ENCODE measurements around the gene HBEGF. TPM values are rescaled to one million over a fixed set of nuclear protein-coding genes. Genes with fewer than 3 reads are reported as not detected.

Gene HBEGF
- total and polyA plus RNA-seq, 10 of the 15 experiments (the other 5 are each of a cell fraction or from before 2014, with no cell fraction given): 0.87 to 3.1 (median 2.1) TPM

GRCh38 chr5:140336388-140336787 is 10.0 kb downstream of the HBEGF start:
- H3K4me2 ChIP-seq (ENCODE audit: control insufficient read depth, insufficient read depth): no peak overlapping the region
- no peak for ATAC-seq
- WGBS (ENCODE audit: insufficient coverage, insufficient replicate concordance, low lambda C conversion rate, missing lambda C conversion rate): 59% methylated on average over 5 of the region's 5 CpGs
- SMC1A ChIA-PET (ENCODE audit: uncharacterized antibody, unreplicated experiment): interaction anchor here (1.0 to 2.4 kb wide), 5 partner anchors 8 to 189 kb away, joined by 3 to 10 read pairs (median 4); no protein-coding TSS in a partner anchor
- no peaks in the 10 kb centered on the region for H3K79me2 ChIP-seq (ENCODE audit: control insufficient read depth, insufficient read depth, low read length)
- no peak overlapping the region for H3K27ac ChIP-seq (ENCODE audit: control insufficient read depth, insufficient read depth)
- H3K9me3 ChIP-seq (replicated peaks; ENCODE audit: control insufficient read depth, insufficient read depth, low read length): no peaks in the 10 kb centered on the region
- no peaks in the 10 kb centered on the region for H4K20me1 ChIP-seq (ENCODE audit: control insufficient read depth, insufficient read depth)
- H3K36me3 ChIP-seq (ENCODE audit: control insufficient read depth in 2 of 2, insufficient read depth in 2 of 2, low read length in 1 of 2): no peaks in the 10 kb centered on the region; a peak in 2 of 4 replicates
- CTCF ChIA-PET: interaction anchor here (0.8 to 2.8 kb wide), 4 partner anchors 10 to 92 kb away, joined by 3 to 15 read pairs (median 6); partner anchors contain the start of gene HBEGF
- DNase-seq (ENCODE audit: low read depth, low spot score): no peak
- intact Hi-C loops (cut with micrococcal nuclease; ENCODE audit: unreplicated experiment): no loop called here
- no peaks in the 10 kb centered on the region for H3K27me3 ChIP-seq (replicated peaks in 1 of 2; ENCODE audit: control insufficient read depth in 2 of 2, insufficient read depth in 2 of 2, low read length in 1 of 2)
- POLR2A ChIA-PET: interaction anchor here (0.7 to 2.2 kb wide), 2 partner anchors 9 to 80 kb away, joined by 3 to 8 read pairs; partner anchors contain the start of gene HBEGF
- H2AFZ ChIP-seq (ENCODE audit: control insufficient read depth, low read depth, low read length): no peak overlapping the region
- BruUV-seq (replicated peaks): no TSS peak
- H3K4me3 ChIP-seq: no peak overlapping the region
- RAD21 ChIA-PET (ENCODE audit: unreplicated experiment): no interaction called here
- in situ Hi-C loops (cut with MboI): no loop called here
- no peak for FAIRE-seq
- no peak overlapping the region for H3K9ac ChIP-seq (ENCODE audit: control insufficient read depth, insufficient read depth, low read length)
- H3K4me1 ChIP-seq (ENCODE audit: control insufficient read depth, insufficient read depth, low read length): peaks cover 13% of the 10 kb centered on the region
- TF ChIP-seq CBX5 (IDR thresholded peaks at IDR 0.05; ENCODE audit: low read depth) (no peak), TCF7 (IDR thresholded peaks at IDR 0.05; ENCODE audit: borderline replicate concordance) (no peak), SP1 (IDR thresholded peaks at IDR 0.05; ENCODE audit: low read depth, low read length) (no peak), CHD4 (IDR thresholded peaks at IDR 0.05) (no peak), SKIL (IDR thresholded peaks at IDR 0.05; ENCODE audit: low read depth, poor library complexity, severe bottlenecking) (no peak), SMAD5 (IDR thresholded peaks at IDR 0.05; ENCODE audit: low read depth) (no peak), CBX3 (IDR thresholded peaks at IDR 0.05; ENCODE audit: borderline replicate concordance, low read depth) (no peak), ZNF687 (IDR thresholded peaks at IDR 0.05) (no peak), RCOR1 (conservative IDR thresholded peaks at IDR 0.05; ENCODE audit: low read depth, low read length) (no peak), CHD1 (IDR thresholded peaks at IDR 0.05; ENCODE audit: low read depth, low read length) (no peak)
- TF ChIP-seq, protein P1, sequence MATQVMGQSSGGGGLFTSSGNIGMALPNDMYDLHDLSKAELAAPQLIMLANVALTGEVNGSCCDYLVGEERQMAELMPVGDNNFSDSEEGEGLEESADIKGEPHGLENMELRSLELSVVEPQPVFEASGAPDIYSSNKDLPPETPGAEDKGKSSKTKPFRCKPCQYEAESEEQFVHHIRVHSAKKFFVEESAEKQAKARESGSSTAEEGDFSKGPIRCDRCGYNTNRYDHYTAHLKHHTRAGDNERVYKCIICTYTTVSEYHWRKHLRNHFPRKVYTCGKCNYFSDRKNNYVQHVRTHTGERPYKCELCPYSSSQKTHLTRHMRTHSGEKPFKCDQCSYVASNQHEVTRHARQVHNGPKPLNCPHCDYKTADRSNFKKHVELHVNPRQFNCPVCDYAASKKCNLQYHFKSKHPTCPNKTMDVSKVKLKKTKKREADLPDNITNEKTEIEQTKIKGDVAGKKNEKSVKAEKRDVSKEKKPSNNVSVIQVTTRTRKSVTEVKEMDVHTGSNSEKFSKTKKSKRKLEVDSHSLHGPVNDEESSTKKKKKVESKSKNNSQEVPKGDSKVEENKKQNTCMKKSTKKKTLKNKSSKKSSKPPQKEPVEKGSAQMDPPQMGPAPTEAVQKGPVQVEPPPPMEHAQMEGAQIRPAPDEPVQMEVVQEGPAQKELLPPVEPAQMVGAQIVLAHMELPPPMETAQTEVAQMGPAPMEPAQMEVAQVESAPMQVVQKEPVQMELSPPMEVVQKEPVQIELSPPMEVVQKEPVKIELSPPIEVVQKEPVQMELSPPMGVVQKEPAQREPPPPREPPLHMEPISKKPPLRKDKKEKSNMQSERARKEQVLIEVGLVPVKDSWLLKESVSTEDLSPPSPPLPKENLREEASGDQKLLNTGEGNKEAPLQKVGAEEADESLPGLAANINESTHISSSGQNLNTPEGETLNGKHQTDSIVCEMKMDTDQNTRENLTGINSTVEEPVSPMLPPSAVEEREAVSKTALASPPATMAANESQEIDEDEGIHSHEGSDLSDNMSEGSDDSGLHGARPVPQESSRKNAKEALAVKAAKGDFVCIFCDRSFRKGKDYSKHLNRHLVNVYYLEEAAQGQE (IDR thresholded peaks at IDR 0.05; ENCODE audit: low read depth, low read length): no peak
- TF ChIP-seq, protein P2, sequence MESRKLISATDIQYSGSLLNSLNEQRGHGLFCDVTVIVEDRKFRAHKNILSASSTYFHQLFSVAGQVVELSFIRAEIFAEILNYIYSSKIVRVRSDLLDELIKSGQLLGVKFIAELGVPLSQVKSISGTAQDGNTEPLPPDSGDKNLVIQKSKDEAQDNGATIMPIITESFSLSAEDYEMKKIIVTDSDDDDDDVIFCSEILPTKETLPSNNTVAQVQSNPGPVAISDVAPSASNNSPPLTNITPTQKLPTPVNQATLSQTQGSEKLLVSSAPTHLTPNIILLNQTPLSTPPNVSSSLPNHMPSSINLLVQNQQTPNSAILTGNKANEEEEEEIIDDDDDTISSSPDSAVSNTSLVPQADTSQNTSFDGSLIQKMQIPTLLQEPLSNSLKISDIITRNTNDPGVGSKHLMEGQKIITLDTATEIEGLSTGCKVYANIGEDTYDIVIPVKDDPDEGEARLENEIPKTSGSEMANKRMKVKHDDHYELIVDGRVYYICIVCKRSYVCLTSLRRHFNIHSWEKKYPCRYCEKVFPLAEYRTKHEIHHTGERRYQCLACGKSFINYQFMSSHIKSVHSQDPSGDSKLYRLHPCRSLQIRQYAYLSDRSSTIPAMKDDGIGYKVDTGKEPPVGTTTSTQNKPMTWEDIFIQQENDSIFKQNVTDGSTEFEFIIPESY (IDR thresholded peaks at IDR 0.05): no peak

Measured in GM12878 (cell line).